Measurements from ENCODE around the gene MON1A. TPM values are rescaled to one million over a fixed set of nuclear protein-coding genes. Genes with fewer than 3 reads are reported as not detected.
"Not testable (repeated sequence)": the region's sequence is repeated elsewhere in the genome, so short reads cannot be mapped to it uniquely, and the experiment has no call there.

MON1A gene
- total RNA-seq, 1 experiment from 2014 or later = 5.1 TPM

DNA sequence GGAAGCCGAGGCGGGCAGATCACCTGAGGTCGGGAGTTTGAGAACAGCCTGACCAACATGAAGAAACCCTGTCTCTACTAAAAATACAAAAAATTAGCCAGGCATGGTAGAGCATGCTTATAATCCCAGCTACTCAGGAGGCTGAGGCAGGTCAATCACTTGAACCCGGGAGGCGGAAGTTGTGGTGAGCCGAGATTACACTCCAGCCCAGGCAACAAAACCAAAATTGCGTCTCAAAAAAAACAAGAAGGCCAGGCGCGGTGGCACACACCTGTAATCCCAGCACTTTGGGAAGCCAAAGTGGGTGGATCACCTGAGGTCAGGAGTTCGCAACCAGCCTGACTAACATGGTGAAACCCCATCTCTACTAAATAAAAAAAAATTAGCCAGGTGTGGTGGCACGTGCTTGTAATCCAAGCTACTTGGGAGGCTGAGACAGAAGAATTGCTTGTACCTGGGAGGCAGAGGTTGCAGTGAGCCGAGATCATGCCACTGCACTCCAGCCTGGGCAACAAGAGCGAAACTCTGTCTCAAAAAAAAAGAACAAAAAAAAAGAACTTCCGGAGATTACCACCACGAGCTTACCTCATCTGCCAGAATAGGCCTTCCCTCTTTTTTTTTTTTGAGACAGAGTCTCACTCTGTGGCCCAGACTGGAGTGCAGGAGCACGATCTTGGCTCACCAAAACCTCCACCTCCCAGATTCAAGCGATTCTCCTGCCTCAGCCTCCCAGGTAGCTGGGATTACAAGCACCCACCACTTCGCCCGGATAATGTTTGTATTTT lies 11.6 kb downstream of the MON1A start:
- DNase-seq (ENCODE audit: low read depth) = not testable (repeated sequence)

DNA sequence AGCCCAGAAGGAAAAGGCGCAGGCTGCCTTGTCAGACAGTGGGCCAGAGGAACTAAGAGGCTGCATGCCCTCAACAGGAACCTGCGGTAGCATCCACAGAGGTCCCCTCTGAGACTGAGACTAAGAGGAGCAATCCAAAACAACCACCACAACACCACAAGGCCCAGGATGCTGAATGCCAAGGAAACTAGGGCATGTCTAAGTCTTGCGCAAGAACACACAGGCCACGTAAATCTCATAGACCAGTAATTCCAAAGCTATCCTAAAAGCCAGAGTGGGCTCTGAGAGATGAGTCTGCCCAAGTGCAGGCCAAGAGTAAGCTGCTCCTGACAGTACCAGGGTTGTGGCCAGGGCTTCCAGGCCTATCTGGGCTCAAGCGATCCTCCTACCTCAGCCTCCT lies 12.9 kb downstream of the MON1A start:
- no peak for DNase-seq (ENCODE audit: low read depth)

DNA sequence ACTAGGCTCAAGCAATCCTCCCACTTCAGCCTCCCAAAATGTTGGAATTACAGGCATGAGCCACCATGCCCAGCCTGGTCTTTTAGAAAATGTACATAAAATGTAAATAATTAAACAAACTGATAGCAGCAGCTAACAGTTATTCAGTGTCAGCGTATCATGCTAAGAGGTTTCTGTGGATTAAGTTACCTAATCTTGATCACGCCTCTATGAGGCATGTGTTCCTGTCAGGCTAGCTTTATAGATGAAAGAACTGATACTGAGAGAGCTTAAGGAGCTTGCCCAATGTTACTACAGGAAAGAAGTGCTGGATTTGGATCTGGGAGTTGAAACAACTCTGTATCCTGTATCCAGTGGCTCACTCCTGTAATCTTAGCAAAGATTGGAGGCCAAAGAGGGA lies 14.7 kb downstream of the MON1A start:
- no peak for DNase-seq (ENCODE audit: low read depth)

- no peak for DNase-seq (ENCODE audit: low read depth)
Observed at GRCh38 chr3:49912881-49913281, 16.7 kb downstream of the MON1A start.

- no peak for DNase-seq (ENCODE audit: low read depth)
Observed at GRCh38 chr3:49911611-49912010, 18.0 kb downstream of the MON1A start.

GRCh38 chr3:49911124-49911420 lies 18.5 kb downstream of the MON1A start:
- DNase-seq (ENCODE audit: low read depth) = no peak

GRCh38 chr3:49910409-49911123 lies 19.0 kb downstream of the MON1A start:
- no peak for DNase-seq (ENCODE audit: low read depth)

DNA sequence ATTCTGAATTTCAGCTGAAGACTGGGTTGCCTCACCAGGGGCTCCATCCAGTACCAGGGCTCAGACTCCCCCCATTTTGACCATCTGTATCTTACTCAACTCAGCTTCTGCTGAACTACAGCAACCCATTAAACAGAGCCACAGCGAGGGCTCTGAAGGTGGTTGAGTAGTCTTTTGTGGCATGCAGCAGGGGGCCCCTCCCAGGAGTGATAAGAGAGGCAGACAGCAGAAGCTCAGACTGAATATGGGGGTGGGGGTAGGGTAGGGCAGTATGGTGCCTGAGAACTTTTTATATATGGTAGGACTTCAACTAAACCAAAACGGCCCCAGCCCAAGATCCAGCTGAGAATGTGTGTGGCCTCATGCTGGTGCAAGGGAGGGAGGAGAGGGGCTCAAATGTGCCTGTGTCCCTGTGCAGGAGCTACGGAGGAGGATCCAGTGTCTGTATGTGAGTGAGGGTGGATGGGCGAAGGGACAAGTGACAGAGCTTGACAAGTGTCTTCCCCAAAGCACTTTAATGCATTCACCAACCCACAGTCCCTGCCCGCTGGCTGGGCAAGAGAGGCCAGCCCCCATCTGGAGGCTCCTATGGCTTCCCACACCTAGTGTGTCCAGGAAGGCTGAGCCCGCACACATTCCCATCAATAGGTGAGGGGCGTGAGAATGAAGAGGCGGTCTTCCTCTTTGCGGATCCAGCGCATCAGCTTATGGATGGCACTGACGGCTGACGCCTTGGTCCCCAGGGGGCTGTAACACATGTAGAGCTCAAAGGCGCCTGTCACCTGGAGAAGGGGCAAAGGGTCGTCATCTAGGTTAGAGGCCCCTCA lies 21.0 kb downstream of the MON1A start:
- no peak for DNase-seq (ENCODE audit: low read depth)

- peak; percentile 59 for DNase-seq (ENCODE audit: low read depth)
Observed at GRCh38 chr3:49906073-49906743, 23.4 kb downstream of the MON1A start.

DNA sequence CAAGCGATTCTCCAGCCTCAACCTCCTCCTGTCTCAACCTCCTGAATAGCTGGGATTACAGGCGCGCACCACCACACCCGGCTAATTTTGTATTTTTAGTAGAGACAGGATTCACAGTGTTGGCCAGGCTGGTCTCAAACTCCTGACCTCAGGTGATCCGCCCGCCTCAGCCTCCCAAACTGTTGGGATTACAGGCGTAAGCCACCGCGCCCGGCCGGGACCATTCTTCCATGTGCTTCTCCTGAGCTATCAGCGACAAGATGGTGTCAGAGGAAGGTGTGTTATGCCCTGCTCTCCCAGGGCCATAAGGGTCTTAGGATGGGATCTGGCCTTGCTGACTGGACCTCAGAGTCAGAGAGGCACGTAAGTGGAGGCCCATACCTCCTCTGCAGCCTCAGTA lies 25.2 kb downstream of the MON1A start:
- not testable (repeated sequence) for DNase-seq (ENCODE audit: low read depth)

DNA sequence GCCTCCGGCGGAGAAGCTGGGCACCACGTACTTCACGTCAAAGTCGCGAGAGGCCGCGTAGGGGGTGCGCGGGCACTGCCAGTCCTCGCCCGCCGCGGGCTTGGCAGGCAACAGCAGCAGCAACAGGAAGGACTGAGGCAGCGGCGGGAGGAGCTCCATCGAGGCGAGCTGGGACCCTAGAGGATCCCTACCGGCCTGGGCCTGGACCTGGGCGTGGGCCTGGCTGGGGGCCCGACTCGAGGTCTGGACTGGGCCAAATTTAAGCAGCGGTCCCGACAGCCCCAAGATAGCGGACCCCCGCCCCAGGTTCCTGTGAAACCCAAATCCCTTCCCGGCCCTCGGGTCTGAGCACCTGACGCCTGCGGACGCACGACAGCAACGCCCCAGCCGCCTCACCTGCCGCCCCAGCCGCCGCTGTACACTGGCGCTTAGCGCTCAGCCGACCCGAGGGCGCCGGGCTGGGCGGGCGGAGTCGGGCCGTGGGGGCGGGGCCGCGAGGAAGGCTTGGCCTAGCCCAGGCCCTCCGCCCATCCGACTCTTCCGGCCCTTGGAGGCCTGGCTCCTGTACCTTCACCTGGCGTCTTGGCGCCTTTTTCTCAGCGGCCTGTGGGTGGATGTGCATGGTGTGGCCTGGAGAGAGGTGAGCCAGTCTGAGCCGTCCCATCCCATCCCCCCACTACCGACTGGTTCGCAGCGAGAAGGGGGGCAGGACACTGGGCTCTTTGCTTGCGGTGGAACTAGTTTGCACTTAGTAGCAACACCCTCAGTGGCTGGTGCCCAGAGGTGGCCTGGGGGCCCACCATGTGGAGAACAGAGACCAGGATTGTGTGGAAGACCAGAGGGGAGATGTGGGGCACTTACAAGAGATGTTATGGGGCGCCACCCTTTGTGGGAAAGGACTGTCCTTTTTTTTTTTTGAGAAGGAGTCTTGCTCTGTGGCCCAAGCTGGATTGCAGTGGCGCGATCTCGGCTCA lies 25.9 kb downstream of the MON1A start, which contains the start of gene MST1R:
Gene MST1R, minus strand, starts transcription at position 423 of the 974 bp plus-strand sequence. Its CDS starts 264 bp downstream, at position 159.
- no peak for DNase-seq (ENCODE audit: low read depth)

- DNase-seq (ENCODE audit: low read depth) = no peak
Observed at GRCh38 chr3:49902511-49903345, 26.9 kb downstream of the MON1A start.

DNA sequence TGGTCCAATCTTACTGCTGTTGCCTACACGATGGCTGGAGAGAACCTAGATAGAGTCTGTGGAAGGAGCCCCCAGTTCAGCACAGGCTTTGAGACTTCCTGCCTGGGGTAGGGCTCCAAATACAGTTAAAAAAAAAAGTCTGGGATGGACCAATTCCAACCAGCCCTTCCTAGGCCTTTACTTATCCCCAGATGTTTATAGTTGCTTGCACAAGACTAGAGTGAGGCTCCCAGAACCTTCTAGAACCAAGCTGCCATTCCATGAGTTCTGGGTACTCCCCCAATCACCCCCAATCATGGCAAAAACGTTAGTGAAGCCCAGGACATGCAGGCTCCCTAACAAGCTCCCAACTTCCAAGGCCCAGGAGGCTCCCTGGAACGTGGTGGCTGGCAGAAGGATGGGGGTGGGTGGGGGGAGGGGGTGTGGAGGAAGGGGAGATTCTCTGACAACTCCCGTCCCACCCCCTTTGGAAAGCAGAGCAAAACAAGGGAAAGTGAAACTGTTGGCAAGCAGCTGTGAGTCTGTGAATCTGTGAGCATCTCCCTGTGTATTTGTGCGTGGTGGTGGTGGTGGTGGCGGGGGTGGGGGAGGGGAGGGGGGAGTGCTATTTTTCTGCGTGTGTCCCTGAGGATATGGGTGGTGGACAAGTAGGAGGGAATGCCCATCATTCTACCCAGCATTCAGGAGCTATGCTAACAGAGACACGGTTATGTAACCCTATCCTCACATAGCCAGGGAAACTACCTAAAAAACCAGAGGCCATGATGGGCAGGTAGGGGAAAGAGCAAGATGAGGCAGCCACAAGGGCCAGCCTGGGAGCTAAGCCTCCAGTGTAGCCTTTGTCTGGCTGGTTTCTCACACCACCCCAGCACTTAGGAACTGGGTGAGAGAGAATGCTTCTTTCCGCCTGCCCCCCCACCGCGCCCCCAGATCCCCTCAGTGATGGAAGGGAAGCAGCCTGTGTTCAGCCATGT lies 28.0 kb downstream of the MON1A start:
- peak; percentile 14 for DNase-seq (ENCODE audit: low read depth)

DNA sequence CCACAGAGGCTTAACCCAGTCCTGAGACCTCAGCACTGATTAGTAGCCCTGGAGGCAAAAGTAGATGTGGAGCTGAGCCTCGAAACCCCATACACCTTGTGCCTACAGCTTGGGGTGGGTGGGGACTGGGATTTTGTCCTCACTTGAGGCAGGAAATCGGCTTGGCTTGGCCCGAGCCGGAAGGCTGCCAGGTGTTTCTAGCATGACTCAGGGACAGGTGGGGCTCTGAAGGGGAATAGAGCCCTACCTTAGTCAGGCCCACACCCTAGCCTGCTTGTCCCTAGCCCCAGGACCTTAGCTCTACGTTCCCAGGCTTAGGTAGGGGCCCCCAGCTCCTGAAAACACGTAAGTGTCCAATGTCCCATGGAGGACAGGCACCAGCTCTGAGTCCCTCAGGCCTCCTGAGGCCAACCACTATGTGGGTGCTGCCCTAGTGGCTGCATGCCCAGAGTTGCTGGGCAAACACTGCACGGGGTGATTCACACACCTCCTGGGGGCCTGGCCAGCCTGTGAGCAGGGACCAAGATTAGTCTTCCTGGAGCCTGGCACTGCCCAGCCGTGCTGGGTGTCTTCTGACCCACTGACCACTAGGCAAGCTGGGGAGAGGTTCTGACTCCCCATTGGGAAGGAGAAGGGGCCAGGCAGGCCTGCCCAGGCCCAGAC lies 29.0 kb downstream of the MON1A start:
- DNase-seq (ENCODE audit: low read depth) = peak; percentile 94

- peak; percentile 9 for DNase-seq (ENCODE audit: low read depth)
Observed at GRCh38 chr3:49899815-49900214, 29.8 kb downstream of the MON1A start.

DNA sequence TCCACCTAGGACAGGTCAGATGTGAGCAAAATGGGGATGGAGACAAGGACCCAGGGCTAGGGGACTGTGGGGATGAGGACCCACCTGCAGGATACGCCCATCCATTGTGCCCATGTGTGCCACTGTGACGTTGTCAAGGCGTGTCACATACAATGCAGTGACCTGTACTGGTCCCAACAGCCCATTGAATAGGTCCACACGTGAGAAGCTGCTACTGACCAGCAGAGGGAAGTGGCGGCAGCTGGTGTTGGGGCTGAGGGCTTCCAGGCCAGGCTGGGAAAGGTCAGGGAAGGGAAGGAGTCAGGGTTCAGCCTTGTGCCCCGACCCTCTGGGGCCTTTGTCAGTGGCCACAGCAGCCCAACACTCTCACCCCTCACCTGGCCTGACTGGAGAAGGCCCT lies 30.6 kb downstream of the MON1A start:
- DNase-seq (ENCODE audit: low read depth) = no peak

GRCh38 chr3:49896345-49896744 lies 33.3 kb downstream of the MON1A start:
- DNase-seq (ENCODE audit: low read depth) = no peak

- no peak for DNase-seq (ENCODE audit: low read depth)
Observed at GRCh38 chr3:49895791-49896190, 33.8 kb downstream of the MON1A start.
